Measurements from ENCODE around the gene IL19.

The IL19 gene

GRCh38 chr1:206770531-206771337, at the start of gene IL19:
Gene IL19, plus strand, starts transcription at chr1:206770773. Its CDS starts 65,890 bp downstream, at chr1:206836663.
- DNase-seq (ENCODE audit: low read depth) = peak; percentile 90
- no peak for TF ChIP-seq CTCF (IDR thresholded peaks at IDR 0.05; ENCODE audit: insufficient read depth, low read depth, low read length, missing control alignments)
- peak within 1 kb of the TSS; percentile 61 for H3K4me3 ChIP-seq (ENCODE audit: low read depth, low read length)

- H3K4me3 ChIP-seq (ENCODE audit: low read depth, low read length) = no peak overlapping the region
- TF ChIP-seq CTCF (IDR thresholded peaks at IDR 0.05; ENCODE audit: insufficient read depth, low read depth, low read length, missing control alignments) = no peak
- no peak for DNase-seq (ENCODE audit: low read depth)
Measured at GRCh38 chr1:206721454-206721853, 49.1 kb upstream of the IL19 start.

- TF ChIP-seq CTCF (IDR thresholded peaks at IDR 0.05; ENCODE audit: insufficient read depth, low read depth, low read length, missing control alignments) = no peak
- DNase-seq (ENCODE audit: low read depth) = no peak
- no peak overlapping the region for H3K4me3 ChIP-seq (ENCODE audit: low read depth, low read length)
Measured at GRCh38 chr1:206722751-206723461, 47.7 kb upstream of the IL19 start.

- DNase-seq (ENCODE audit: low read depth) = no peak
- H3K4me3 ChIP-seq (ENCODE audit: low read depth, low read length) = no peak overlapping the region
- no peak for TF ChIP-seq CTCF (IDR thresholded peaks at IDR 0.05; ENCODE audit: insufficient read depth, low read depth, low read length, missing control alignments)
Measured at GRCh38 chr1:206723462-206723804, 47.1 kb upstream of the IL19 start.

- H3K4me3 ChIP-seq (ENCODE audit: low read depth, low read length) = no peak overlapping the region
- DNase-seq (ENCODE audit: low read depth) = no peak
- no peak for TF ChIP-seq CTCF (IDR thresholded peaks at IDR 0.05; ENCODE audit: insufficient read depth, low read depth, low read length, missing control alignments)
Measured at GRCh38 chr1:206723805-206724472, 46.6 kb upstream of the IL19 start.

- DNase-seq (ENCODE audit: low read depth) = peak; percentile 78
- no peak overlapping the region for H3K4me3 ChIP-seq (ENCODE audit: low read depth, low read length)
- TF ChIP-seq CTCF (IDR thresholded peaks at IDR 0.05; ENCODE audit: insufficient read depth, low read depth, low read length, missing control alignments) = peak; percentile 80
Measured at GRCh38 chr1:206725109-206725963, 45.2 kb upstream of the IL19 start.

Measured in GM12865 (cell line).